GM21367 (cell line): Measurements from ENCODE around the gene WWC2.

Source experiments
- ATAC-seq: cut with Tn5 transposase; IDR thresholded peaks from one replicate; pipeline ENCODE4 v1.9.1; 2021; ENCODE audit not compliant: unreplicated experiment

WWC2 gene

DNA sequence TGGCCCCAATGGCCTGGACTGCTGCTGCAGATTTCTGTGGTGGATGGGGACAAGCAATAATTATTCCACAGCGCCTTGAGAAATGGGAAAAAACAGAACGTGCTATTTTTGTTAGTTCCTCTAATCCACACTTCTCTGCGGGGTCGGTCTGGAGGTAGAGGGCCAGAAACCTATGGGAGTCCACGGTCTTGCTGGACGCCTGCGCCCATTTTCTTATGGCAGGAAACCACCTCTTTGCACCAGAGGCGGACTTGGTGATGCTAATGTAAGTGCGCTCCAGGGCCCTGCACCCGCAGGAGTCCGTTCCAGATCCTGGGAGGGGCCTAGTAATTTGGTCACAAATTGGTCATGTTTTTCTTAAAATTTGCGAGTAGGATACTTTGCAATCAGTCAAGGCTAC, 249.1 kb downstream of the WWC2 start:
- ATAC-seq = no peak

DNA sequence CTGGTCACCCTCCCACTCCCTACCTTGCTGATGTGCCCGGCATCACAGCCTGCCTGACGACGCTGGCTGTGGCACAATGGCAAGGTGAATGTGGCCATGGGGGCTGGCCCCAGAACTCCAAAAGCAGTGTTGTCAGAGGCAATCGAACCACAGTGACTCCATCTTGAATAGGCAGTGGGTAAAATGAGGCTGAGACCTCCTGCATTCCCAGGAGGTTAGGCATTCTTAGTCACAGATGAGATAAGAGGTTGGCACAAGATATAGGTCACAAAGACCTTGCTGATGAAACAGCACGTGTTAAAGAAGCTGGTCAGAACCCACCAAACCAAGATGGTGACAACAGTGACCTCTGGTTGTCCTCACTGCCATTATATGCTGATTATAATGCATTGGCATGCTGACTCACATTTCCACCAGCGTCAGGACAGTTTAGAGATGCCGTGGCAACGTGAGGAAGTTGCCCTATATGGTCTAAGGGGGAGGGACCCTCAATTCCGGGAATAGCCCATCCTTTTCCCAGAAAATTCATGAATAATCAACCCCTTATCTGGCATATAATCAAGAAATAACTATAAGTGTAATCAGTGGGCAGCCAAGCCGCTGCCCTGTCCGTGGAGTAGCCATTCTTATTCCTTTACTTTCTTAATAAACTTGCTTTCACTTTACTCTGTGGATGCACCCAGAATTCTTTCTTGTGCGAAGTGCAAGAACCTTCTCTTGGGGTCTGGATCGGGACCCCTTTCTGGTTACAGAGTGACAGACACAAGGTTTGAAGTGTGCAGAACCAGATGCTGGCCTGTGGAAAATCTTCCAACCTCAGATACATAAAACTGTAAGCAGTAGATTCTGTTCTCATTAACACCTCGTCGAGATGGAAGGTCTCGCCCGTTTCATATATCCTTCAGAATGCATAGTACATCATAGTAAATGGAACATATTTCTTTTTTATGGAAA, 249.9 kb downstream of the WWC2 start:
- no peak for ATAC-seq

DNA sequence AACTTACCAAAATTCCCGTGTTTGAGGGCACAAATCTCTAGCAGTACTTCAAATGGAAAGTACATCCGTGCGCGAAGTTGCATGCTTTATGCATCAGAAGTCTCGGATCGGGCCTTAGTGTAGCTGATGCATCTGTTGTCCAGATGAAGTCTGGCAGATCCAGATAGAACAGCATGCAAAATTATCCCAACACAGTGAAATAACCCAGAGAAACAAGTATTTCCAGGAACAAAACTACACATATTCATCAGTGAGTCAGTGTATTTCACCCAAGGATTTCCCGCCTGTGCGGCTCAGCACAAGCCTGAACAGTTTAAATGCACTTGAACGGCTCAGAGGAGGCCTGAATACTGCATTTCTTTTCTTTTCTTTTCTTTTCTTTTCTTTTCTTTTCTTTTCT, 250.6 kb downstream of the WWC2 start:
- ATAC-seq = no peak

DNA sequence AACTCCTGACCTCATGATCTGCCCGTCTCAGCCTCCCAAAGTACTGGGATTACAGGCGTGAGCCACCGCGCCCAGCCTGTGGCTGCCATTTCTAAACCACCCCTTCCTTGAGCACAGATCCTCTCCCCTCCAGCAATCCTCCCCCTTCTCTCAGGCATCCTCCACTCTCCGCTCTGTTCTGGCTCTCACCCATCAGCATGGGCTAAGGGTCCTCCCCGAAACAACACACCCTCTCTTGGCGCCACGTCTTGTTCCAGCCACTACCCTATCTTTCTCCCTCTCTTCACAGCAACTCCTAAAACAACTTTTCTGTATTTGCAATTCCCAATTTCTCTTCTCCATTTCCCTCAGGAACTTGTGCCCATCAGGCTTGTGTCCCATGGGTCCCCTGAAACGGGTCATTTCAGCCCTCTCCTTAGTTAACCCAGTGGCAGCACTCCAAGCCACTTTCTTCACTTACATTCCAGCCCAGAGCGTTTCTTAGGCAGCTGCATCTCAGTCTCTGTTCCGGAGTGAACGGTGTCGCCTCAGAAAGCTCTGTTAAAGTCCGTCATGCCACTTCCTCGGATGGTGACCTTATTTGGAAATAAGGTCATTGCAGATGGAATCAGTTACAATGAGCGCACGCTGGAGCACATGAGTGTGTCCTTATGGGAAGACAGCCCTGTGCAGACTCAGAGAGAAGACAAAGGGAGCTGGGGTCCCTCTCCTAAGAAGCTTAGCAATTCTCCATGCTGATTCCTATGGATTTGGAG, 251.4 kb downstream of the WWC2 start:
- ATAC-seq = no peak

DNA sequence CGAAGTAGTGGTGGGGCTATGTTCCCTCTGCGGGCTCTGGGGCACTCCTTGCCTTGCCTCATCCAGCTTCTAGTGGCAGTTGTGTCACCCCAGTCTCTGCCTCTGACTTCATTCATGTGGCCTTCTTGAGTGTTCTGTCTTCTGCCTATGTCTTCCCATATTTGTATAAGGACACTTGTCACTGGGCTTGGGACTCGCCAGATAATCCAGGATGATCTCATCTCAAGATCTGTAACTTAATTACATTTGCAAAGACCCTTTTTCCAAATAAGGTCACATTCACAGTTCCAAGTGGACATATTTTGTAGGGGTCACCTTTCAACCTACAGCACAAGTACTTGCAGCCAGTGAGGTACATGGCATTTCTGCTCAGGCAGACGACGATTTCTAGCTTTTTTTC, 253.5 kb downstream of the WWC2 start:
- ATAC-seq = no peak

DNA sequence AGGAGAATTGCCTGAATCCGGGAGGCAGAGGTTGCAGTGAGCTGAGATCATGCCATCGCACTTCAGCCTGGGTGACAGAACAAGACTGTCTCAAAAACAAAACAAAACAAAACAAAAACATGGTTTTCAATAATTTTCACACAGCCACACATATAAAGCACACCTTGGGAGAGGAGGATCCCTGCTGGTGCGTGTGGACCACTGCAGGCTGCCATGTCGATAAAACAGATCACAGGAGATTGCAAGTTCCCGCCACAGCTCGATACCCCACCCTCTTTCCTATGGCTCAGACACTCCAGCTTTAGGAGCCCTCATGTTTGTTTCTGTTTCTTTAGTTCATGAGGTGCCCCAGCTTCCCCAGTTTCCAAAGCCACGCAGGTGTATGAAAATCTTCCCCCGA, 254.5 kb downstream of the WWC2 start:
- ATAC-seq = no peak

DNA sequence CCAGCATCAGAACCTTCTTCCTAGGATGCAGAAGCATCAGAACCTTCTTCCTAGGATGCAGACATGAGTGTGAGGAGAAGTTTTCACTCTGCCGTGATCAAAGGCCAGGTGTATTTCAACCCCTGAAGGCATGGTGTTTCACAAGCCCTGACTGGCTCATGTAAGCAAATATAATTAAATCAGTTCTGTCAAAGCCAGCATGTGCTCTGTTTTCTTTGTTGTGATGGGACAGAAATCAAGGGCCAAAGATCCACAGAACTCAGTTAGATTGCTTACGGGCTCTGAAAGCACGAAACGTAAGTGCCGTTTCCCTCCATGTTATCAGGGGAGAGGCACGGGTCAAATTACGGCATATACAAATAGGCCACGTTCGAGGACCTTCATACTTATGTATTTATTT, 255.2 kb downstream of the WWC2 start:
- no peak for ATAC-seq

DNA sequence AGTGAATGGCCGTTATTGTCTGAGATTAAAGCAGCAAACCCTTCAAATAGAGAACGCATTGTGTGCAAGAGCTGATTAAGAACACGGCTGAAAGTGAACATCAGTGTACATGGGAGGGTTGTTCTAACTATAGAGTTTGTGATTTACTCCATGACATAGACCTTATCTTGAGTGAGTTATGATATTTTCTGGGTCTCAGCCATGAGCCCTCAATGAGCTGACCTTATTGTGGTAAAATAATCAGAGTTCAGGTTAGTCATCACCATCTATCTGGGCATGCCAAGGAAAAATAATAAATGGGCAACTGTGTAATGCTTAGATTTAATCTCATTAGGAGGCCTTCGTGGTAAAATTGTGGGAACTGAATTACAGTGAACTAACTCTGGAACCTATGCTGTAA, 256.3 kb downstream of the WWC2 start:
- no peak for ATAC-seq

DNA sequence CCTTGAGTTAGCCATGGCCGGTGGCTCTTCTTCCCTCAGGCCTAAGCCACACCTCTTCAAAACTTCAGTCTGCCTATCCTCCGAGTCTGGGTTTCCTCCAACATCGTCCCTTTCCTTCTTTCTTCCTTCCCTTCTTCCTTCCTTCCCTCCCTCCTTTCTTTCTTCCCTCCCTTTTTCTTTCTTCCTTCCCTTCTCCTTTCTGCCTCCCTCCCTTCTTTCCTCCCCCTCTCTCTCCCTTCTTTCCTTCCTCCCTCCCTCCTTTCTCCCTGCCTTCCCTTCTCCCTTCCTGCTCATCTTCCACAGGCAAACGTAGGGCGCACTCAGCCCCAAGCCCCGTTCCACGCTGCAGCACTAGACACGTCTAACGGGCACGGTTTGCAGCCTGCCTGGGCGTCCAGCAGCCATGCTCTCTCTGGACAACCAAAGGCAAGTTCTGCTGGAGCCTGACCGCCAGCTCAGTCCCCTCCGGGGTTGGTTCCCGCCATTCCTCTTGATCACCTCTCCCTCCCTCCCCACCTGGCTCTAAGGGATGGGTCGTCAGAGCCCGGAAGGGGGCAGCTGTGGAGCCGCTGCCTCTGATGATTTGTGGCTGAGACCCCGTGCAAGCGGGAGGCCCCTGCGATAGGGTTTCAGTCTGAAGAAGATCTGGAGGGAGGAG, 257.2 kb downstream of the WWC2 start:
- ATAC-seq = no peak

DNA sequence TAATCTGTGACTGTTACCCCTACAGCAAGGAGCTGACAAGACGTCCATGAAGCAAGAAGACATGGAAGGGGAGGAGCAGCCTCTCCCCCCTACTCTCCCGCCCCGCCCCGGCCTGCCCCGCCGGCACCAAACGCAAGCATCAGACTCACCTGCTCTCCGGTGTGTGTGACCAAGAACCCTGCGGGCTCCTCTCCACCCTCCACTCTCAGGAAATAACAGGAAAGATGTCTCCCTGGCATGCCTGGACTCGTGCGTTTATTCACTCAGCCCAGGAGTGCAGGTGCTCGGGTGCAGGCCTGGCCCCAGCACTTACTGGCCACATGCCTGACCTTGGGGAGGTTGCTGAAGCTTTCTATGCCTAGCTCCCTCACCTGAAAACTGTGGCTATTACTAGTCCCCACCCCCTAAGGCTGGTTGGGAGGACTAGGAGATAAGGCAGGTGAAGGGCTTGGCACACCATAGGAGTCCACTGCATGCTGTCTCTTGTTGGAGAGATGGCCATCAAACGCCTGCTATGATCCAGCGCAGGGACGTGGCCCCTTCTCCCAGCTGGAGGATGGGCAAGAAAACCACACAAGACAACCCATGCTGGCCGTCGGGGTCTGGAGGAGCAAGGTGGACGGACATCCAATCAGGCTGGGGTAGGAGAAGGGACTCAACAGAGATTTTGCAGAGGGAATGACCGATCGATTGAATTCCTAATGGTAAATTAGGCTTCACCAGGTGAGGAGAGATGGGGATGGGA, 258.0 kb downstream of the WWC2 start:
- ATAC-seq = no peak

DNA sequence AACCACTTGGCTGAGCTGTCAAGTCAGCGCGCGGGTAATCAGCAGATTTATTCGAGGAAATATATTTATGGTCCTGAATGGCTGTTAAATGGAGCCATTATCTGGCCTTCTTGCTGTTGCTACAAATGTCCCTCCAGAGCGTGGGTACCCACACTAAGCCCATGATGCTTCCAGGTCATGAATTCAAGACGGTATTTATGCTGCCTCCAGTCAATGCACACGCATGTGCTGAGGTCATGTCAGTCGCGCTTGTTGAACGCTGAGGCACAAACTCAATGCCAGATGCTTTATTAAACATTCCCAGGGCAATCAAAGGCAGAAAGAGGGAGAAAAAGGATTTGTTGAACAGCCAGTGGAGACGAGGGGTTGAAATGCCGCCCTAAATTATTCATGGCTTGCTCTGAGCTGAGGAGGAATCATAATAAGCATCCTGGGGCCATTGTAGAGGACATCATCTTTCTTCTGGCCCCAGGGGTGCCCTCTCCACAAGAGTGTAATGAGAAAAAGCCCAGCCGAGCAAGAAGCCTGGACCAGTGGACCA, 259.2 kb downstream of the WWC2 start:
- ATAC-seq = no peak

DNA sequence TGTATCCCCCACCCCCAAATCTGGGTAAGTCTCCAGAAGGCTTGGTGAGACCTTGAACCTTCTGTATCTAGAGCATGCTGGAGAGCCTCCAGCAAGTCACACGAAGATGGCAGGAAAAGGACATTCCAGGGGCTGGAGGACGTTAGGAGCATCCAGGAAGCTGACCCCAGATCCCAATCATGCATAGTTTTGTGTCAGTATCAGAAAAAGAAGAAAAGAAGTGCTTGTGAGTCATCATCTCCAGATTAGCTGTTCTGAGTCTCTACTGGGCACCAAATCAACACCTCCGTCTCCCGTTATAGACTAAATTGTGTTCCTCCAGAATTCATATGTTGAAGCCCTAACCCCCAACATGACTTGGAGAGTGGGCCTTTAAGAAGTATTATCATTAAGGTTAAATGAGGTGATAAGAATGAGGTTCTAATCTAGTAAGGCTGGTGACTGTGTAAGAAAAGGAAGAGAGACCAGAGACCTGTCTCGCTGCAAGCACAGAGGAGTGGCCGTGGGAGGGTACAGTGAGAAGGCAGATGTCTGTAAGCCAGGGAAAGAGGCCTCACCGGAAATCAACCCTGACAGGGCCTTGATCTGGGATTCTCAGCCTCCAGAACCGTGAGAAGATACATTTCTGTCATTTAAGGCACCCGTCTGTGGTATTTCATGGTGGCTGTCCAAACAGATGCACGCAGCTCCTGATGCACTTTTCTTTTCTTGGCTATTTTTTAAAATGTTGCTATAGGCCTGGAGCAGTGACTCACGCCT, 261.3 kb downstream of the WWC2 start:
- no peak for ATAC-seq

DNA sequence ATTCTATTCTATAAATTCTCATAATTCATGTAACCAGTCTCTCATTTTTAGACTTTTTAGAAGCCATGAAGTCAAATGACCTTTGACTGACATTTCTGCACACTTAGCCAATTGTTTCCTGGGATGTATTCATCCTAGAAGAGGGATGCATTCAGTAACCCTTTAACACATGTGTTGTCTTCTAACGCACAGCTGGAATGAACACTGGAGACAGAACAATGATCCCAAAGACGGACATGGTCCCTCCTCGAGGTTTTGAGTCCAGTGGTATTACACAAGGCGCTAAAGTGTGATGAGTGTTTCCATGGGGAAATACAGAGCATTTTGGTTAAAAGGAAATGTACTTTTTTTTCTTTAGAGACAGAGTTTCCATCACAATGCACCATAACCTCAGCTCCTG, 263.0 kb downstream of the WWC2 start:
- no peak for ATAC-seq

DNA sequence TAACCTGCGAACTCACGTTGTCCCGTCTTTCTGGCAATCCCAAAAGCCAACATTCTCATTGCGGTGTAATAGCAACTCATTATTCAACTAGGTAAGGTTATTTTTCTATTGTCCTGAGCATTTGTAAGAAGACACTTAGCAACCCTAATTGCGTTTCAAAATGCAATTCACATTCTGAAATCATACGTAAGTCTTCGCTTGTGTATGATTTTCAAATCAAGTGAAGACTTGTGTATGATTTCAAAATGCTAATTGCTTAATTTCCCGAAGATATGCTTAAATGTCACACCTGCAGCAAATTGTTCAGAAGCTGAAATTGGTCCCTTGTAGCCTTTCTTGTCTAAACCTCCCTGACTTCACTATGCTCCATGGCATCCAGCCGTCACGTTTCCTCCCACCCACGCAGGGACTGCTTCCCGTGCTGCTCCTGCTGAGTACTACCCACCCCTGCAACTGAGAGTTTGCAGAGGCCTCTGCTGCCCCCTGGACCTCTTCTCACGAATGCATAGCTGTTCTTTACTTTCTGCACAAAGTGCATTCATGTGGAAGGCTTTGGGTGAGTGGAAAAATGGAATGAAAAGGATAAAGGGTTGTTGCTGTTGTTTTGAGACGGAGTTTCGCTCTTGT, 264.0 kb downstream of the WWC2 start:
- ATAC-seq = no peak

DNA sequence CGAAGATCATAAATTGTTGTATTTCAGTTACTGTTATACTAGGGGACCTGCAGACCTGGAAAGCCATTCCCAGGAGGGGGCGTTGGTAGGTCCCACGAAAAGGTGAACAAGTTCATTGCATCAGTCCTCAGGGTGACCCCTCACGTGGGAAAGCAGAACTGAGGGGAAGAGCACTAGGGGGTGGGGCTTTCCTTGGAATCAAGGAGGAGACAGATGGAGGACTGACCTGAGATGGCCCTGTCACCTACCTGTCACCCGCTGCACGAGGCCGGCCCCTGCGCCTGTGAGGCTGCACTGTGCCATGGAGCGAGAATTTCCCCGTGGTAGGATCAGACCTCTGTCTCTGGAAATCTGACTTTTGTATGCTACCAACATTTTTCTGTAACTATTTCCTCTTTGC, 265.0 kb downstream of the WWC2 start:
- ATAC-seq = no peak

DNA sequence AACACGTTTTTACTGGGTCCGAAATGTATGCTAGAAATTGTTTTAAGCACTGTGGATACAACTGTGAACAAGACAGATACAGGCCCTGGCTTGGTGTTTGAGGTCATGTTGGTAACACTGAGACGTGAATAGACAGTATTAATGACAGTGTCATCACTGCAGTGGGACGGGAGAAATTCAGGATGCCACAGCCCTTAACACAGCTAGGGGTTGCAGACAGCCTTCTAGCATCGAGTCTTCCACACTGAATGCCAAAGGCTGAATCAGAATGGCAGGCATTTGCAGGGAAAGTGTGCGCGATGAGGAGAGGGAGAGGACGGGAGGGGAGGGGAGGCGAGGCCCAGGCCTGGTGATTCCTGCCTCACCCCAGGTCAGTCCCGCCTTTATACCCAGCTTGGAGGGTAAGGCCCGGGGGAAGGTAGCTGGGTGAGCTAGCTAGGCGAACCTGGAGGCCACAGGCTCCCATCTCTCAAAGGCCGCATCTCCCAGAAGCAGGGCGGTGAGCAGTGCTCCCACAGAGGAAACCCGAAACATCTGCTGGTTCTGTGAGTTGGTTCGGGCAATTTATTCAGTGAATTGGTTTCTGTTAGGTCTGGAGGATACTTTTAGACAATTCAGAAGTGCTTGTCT, 267.3 kb downstream of the WWC2 start:
- no peak for ATAC-seq

DNA sequence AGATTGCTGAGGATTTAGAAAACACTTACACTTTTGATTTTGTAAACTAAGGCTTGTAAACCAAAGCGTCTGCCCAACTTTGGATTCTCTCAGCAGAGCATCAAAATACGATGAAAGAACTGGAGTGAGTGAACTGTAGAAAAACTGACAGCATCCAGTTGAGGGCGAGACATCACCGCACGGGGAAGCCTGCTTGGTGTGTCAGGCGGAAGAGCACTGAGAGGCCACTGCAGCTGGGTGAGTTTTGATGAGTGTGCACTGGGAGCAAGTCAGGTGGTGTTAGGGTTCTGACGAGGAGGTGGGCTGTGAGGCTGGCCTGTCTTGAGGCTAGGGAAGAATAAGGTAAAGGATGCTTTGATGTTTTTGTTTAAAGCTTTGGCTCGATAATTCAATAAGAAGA, 270.0 kb downstream of the WWC2 start:
- no peak for ATAC-seq
